ENCODE measurements around the gene HTN3.
"Not testable (repeated sequence)": the region's sequence is repeated elsewhere in the genome, so short reads cannot be mapped to it uniquely, and the experiment has no call there.

HTN3 gene

GRCh38 chr4:70028159-70028558 lies at the start of gene HTN3:
HTN3 (plus strand) TSS chr4:70028459; CDS start chr4:70030741, 2,282 bp downstream.
- DNase-seq: not testable (repeated sequence)

GRCh38 chr4:69984030-69984443 lies 44.2 kb upstream of the HTN3 start:
- DNase-seq: peak in 1 of 56 donors; percentile 0

GRCh38 chr4:69986663-69987062 lies 41.6 kb upstream of the HTN3 start:
- no peak for DNase-seq

GRCh38 chr4:69991016-69991415 lies 37.2 kb upstream of the HTN3 start:
- DNase-seq: no peak

- DNase-seq: no peak
Observed at GRCh38 chr4:69994782-69995181, 33.5 kb upstream of the HTN3 start.

GRCh38 chr4:69995526-69996016 lies 32.7 kb upstream of the HTN3 start, which contains the start of gene STATH:
STATH (plus strand) TSS chr4:69995966; CDS start chr4:69998438, 2,472 bp downstream.
- no peak for DNase-seq

GRCh38 chr4:69999420-69999819 lies 28.8 kb upstream of the HTN3 start:
- no peak for DNase-seq

GRCh38 chr4:70000711-70001110 lies 27.5 kb upstream of the HTN3 start:
- DNase-seq: no peak

GRCh38 chr4:70002507-70002906 lies 25.8 kb upstream of the HTN3 start:
- DNase-seq: no peak

- DNase-seq: no peak
Observed at GRCh38 chr4:70008771-70009170, 19.5 kb upstream of the HTN3 start.

- DNase-seq: not testable (repeated sequence)
Observed at GRCh38 chr4:70019006-70019405, 9.3 kb upstream of the HTN3 start.

GRCh38 chr4:70023218-70023617 lies 5.0 kb upstream of the HTN3 start:
- DNase-seq: no peak

- no peak for DNase-seq
Observed at GRCh38 chr4:70027011-70027410, 1.2 kb upstream of the HTN3 start.

GRCh38 chr4:70037559-70037958 lies 9.3 kb downstream of the HTN3 start:
- DNase-seq: not testable (repeated sequence)

GRCh38 chr4:70039928-70040327 lies 11.7 kb downstream of the HTN3 start:
- DNase-seq: not testable (repeated sequence)

GRCh38 chr4:70041652-70042286 lies 13.5 kb downstream of the HTN3 start:
- no peak for DNase-seq

GRCh38 chr4:70050138-70050537 lies 21.9 kb downstream of the HTN3 start, which contains the start of gene HTN1:
HTN1 (plus strand) TSS chr4:70050438; CDS start chr4:70053077, 2,639 bp downstream.
- DNase-seq: not testable (repeated sequence)

GRCh38 chr4:70056534-70056933 lies 28.3 kb downstream of the HTN3 start:
- not testable (repeated sequence) for DNase-seq

GRCh38 chr4:70057651-70058050 lies 29.4 kb downstream of the HTN3 start:
- DNase-seq: no peak

GRCh38 chr4:70059149-70059548 lies 30.9 kb downstream of the HTN3 start:
- no peak for DNase-seq

- no peak for DNase-seq
Observed at GRCh38 chr4:70062000-70062399, 33.7 kb downstream of the HTN3 start.

GRCh38 chr4:70080205-70080604 lies 51.9 kb downstream of the HTN3 start:
- no peak for DNase-seq

Data from nucleus accumbens (tissue), 56 donors.